Activated naive CD4-positive, alpha-beta T cell (primary cell): ENCODE results near the gene CCDC68.
"Not testable (repeated sequence)": the region's sequence is repeated elsewhere in the genome, so short reads cannot be mapped to it uniquely, and the experiment has no call there.

Experiments used
- DNase-seq, 4 experiments: peaks; one replicate each; lab custom pipeline; 2025; lab: John Stamatoyannopoulos, UW

Gene CCDC68

GRCh38 chr18:54875063-54875462 is 84.2 kb downstream of the CCDC68 start:
- DNase-seq, result no peak

- DNase-seq, result no peak
Measured at GRCh38 chr18:54873884-54874255, 85.4 kb downstream of the CCDC68 start.

- no peak for DNase-seq
Measured at GRCh38 chr18:54872681-54873080, 86.6 kb downstream of the CCDC68 start.

GRCh38 chr18:54871231-54871630 is 88.0 kb downstream of the CCDC68 start:
- DNase-seq, result no peak

- DNase-seq, result no peak
Measured at GRCh38 chr18:54867131-54867530, 92.1 kb downstream of the CCDC68 start.

GRCh38 chr18:54860941-54861340 is 98.3 kb downstream of the CCDC68 start:
- no peak for DNase-seq

- DNase-seq, result no peak
Measured at GRCh38 chr18:54859667-54860421, 99.4 kb downstream of the CCDC68 start.

DNA sequence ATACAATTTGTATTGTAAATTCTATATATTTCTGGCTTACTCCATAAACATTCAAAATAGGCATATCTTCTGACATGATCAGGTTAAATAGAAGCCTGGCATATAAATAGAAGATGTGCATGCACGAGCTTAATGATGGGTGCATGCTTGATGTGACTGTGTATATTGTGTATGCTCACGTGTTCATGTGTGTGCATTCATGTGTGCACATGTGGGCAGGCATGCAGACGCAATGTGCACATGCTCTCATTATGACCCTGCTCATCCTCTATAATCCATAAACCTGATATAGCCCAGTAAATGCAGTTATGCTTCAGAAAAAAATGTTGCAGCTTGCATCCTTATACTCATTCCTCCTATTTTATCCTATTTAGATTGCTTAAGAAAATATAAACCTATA is 101.8 kb downstream of the CCDC68 start:
- DNase-seq, result no peak

- no peak for DNase-seq
Measured at GRCh38 chr18:54856105-54856646, 103.1 kb downstream of the CCDC68 start.

GRCh38 chr18:54855050-54855449 is 104.2 kb downstream of the CCDC68 start:
- DNase-seq, result not testable (repeated sequence)

DNA sequence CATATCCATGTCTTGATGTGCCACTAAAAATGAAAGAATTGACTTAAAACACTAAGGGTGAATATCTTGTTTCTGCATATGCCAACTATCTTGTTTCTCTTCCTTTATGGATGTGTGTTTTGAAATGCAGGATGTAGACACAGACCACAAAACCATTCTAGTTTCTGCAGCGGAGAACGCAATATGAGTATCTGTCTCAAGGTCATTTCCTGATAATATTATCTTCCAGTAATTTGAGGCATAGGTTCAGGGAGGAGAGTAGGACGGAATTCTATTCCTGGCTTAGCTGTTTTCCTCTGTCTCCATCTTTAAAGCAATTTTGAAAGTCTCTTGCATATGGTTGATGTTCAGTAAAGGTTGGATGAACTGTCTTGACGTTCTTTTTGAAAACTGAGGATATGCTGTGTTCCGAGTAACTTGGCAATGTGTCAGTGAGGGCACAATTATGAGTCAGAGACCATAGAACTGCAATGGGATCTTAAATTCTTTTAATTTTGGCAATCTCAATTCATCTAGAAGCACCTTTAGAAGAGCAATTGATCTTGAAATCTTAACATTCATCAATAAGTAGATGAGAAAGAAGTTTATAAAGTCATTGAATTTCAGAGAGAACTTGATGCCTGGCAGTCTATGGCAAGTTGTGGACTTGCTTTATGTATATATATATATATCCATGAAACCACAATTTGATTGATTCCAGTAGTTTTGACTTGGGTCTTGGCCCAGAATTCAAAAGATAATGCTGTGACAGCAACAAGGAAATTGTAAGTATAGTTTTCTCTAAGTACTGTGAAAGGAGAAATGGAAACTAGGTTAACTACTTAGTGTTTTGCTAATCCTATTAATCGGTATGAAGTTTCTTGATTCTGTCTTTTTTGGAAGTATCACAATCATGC is 106.2 kb downstream of the CCDC68 start:
- no peak for DNase-seq
